CD4-positive, alpha-beta T cell treated with Interleukin-17A for 4 hours (primary cell): ENCODE results near the gene SLC12A2.

Experiments
- DNase-seq: peaks from one replicate; pipeline ENCODE4 v3.0.0-alpha.2; 2020; ENCODE audit warnings: mixed read lengths

Gene SLC12A2

DNA sequence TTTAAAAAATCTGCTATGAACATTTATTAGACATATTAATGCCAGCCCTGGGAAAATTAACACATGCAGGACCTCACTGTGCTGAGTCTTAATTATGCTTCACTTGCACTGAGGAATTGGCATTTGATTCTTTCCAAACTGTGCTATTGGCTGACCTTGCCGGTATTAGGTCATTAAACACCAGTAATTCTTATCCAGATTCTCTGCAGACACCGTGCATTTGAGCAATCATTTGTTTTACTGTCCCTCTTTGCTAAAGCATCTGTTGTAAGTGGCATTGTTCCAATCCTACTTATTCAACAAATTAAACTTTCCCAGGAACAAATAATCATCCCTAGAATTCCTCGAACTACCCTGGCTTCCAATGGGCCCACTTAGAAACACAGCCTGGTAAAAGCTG lies 145.0 kb downstream of the SLC12A2 start:
- no peak for DNase-seq

DNA sequence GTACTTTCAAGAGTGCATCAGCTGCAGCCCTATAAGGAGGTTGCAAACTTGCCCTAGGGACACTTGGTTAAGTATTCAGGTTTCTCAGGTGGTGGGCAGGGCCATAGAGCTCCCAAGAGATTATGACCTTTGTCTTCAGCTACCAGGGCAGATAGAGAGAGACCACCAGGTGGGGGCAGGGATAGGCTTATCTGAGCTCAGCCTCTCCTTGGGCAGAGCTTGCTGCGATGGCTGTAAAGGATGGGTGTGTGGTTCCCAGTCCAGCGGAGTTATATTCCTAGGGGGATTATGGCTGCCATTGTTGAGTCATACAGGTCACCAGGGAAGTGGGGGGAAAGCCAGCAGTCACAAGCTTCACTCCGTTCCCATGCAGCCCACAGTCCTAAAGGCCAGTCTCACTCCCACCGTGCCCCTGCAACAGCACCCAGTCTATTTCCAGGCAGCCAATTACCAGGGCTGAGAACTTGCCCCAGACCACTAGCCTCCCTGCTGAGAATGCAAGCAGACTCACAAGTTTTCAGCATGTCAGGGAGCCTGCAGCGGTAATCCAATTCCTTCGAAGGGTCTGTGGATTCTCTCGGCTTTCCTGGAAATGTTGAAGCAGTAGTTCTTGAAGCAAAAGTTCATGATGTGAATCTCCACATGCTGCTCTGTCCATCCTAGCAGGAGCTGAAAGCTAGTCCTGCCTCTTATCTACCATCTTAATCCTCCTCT lies 151.5 kb downstream of the SLC12A2 start:
- no peak for DNase-seq

DNA sequence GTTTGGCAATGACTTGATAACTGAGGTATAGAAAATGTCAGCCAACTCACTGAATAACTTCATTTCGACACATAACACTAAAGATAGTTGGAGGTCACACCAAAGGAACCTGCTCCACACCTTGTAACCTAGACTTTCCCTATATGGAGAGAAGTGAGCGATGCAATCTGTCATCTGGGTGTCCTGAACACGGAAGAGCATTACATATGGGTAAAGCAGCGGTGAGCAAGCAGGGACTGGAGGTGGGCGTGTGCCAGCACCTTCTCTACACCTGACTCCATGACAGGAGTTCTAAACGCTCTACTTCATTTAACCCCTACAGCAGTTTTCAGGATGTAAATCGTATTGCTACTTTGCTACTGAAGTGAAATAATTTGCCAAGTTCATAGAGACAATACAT lies 152.8 kb downstream of the SLC12A2 start:
- DNase-seq = no peak

DNA sequence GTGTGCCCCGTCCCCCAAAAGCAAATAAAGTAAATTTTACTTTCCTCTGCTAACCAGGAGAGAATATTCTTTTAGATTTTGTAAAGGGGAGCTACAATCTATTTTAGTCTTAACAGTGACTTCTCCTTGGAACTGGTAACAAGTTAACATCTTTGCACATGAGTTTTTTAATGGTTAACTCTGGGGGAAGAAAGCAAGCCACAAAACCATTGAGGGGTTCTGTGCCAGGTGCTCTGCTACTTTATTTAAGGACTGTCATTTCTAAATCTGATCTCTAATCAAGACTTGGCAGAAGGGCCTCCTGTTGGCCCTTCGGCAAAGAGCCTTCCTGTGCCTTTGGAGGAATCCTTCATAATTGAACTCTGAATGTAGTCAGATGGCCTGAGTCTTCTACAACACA lies 153.4 kb downstream of the SLC12A2 start:
- no peak for DNase-seq

DNA sequence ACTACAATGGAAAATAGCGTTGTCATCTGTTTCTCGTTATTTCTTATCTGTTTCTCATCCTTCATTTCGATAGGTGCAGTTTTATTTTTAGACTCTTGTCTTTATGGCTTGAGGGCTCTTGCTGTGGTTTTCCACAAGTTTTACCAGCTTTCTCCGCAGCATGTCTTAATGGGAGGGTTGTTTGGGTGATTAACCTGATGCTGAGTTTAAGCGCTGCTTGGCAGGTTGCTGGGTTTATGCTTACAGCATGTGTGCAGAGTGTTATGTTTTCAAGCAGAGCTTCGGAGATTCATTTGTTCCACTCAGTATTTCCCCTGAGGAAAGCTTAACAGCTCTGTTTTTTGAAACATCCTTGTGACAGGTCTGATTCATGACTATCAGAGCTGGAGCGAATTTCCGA lies 154.0 kb downstream of the SLC12A2 start:
- DNase-seq = no peak
